ENCODE data around the gene CFAP20DC.
"Not testable (repeated sequence)": the region's sequence is repeated elsewhere in the genome, so short reads cannot be mapped to it uniquely, and the experiment has no call there.

The CFAP20DC gene

DNA sequence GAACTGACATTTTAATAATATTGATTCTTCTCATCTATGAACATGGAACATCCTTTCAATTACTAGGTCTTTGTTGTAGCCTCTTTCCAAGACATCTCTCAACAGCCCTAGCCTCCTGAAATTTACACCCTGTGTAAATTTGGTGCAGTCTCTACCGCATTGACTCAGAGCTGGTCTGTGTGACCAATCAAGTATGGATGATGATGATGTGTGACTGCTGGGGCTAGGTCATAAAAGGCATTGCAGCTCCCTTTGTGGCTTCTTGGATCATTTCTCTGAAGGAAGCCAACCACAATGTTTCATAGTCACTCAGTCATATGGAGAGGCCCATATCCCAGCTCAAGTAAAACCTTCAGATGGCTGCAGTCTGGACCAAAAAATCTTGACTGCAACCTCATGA lies 321.1 kb downstream of the CFAP20DC start:
- no peak for DNase-seq

DNA sequence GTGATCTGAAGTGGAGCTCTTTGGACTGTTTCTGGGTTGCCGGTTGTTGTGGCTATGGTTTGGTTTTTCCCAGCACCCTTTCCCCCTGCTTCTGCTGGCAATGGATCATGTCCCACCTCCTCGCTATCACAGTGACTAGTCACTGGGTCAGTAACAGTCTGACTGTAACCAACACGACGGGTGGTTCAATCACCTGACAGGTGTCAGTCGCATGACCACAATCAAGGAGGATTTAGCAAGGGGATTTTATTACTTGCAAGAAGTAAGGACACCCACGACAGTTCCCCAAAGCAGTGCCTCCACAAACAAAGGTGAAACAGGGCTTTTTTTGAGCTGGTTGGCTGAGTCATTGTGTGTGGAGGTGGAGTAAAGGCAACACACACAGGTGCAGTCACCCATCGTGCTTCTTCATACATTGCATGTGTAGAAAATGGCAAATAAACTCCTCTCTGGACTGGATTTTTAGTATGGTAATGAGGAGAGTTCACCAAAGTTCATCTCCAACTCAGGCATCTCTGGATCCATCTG lies 324.4 kb downstream of the CFAP20DC start:
- no peak for DNase-seq

DNA sequence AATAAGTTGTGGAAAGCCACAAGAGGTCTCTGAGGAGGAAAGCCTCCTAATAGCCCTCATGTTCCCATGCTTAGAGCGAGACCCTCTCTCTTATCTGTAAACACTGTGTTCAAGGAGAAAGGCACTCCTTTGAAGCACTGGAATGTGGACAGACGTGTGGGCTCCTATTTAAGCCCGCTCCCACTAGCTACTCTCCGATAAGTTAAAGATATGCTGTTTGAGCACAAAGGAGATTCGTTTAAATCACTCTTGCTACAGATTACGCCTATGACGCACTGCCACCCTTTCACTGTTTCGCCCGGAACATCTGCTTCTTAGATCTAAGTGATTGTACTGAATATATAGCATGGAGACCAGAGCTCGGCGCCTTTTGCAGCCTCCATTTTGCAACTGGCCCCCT lies 325.5 kb downstream of the CFAP20DC start:
- DNase-seq: no peak

DNA sequence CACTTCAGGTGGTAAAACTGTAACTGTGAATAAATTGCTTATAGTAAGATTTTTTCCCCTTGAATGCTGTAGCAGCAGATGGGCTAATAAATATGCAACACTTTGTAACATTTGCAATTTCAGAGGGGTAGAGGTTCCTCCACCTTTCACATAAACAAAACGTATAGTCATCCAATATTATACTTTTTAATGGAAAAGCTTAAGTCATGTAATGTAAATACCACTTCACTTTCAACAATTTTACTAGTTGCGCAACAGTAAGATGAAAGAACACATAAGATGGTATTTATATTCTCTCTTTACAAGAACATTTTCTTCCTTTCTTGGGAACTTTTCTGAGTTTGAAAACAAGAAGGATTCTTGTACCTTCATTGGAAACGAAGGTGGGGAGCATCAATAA lies 326.7 kb downstream of the CFAP20DC start:
- no peak for DNase-seq

DNA sequence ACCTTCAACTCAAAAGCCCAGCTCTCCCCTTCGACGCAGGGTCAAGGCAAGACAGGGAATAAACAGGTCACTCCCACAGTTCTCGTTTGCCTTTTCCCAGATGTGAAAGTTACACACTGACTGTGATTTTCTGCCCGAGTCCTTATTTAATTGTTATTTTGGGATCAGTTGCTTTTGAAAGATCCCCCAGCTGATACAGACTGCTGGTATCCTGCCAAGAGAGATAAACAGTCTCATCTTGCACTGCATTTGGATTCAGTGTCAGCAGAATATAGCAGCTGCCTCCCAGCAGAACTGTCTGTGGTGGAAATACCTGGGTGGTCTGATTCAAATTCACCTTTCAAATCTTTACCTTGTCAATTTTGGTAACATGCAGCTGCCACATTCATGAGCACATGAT lies 327.3 kb downstream of the CFAP20DC start:
- DNase-seq: no peak

DNA sequence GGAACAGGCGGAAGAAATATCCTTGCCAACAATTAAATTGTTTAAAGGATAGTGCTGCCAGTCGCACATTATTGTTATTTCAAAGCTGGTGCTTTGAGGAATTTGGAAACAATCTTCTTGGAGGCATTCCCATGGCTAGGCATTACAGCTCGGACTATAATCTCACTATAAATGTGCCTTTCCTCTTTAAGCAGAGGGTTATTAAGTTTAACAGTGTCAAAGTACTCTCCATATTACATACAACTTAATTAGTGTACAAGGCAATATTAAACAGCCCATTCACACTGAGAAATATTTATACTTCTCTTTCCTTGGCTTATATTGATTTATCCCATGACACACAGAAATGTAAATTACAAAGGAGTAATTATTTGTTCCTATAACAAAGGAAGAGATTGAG lies 329.3 kb downstream of the CFAP20DC start:
- DNase-seq: no peak

DNA sequence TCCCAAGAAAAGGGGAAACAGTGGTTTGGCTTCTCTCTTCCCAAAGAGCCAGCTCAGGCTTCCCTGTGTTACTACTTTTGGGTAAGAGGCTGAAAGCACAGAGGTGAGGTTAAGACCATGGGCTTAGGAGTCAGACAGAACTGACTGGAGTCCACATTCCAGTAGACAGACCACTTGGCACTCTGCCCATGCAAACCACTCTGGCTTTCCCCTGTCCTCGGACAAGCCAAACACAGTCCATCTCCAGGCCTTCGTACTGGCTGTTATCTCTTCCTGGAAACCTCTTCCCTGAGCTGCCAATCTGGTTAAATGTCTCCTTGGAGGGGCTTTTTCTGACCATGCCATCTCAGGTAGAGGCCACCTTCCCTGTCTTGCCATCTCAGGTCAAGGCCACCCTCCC lies 330.1 kb downstream of the CFAP20DC start:
- DNase-seq: no peak

DNA sequence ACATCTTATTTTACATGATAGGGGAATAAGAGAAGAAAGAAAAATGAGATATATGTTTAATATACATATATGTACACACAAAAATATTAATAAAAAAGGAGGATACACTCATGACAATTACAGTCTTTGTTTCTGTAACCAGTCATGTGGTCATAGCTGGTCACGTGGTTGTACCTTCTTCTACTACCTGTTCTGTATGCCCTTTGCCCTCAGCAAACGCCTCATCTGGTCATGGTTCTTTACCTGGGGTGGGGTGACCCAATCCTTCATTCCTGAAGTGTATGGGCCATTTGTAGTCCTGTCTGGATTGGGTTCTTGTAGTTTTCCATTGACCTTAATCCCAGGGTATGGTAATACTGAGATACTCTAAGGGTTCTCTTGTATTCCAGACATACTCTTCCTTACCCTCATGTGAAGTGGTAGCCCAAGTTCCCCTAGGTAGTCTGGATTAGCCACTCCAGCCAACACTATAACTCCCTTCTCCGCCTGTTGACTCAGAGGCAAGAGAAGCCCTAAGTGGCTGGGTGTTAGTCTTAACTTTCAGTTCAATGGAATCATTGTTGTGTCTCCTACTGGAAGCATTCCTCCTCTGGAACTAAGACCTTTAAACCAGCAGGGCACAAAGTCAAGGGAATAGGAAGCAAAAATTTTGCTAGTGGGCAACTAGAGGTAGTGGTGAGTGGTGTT lies 336.0 kb downstream of the CFAP20DC start:
- no peak for DNase-seq

DNA sequence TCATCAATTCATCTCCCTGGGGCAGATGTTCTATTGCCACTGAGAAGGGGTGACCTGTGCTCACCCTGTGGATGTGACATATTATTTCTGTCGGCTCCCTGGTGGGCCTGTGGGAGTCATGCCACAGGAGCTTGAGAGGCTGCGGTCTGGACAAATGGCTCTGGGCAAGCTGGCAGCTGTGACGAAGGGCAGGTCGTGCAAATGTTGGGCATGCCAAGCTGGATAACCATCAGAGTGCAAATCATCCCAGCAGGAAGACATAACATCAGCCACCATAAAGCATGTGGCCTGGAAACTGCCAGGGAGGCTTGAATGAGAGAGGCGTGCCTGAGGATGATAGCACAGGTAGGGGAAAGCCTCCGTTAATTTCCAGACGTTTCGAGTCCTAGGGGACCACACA lies 338.0 kb downstream of the CFAP20DC start:
- DNase-seq: no peak

DNA sequence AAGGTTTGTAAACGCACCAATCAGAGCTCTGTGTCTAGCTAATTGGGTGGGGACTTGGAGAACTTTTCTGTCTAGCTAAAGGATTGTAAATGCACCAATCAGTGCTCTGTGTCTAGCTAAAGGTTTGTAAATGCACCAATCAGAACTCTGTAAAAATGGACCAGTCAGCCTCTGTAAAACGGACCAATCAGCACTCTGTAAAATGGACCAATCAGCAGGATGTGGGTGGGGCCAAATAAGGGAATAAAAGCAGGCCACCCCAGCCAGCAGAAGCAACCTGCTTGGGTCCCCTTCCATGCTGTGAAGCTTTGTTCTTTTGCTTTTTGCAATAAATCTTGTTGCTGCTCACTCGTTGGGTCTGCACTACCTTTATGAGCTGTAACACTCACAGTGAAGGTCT lies 340.8 kb downstream of the CFAP20DC start:
- DNase-seq: not testable (repeated sequence)

DNA sequence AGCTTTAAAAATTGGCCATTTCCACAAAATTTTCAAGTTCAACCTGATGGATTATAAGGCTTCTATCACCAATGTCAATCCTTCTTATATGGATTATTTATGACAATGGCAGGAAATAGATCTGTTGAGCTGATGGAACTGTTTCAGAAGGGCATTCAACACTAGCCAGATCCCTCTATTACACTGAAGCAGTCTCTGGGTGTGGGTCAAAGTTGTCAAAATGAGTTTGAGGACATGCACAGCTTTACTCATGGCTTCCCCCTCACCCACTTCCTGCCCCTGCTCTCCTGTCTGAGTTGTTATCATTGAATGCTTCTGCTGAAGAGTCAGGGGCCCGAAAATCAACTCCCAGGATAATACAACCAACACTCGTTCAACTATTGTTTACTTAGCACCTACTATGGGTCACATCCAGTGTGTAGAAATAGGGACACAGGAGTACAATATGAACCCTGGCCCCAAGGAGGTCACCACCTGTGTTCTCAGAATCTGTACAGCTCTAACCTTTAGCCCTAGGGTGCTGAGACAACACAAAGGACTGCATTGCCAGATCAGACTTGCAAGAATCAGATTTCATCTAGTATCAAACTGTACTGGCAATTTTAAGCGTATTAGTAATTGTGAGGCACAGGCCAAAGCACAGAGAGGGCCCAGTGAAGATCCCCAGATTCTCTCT lies 341.6 kb downstream of the CFAP20DC start:
- DNase-seq: no peak

DNA sequence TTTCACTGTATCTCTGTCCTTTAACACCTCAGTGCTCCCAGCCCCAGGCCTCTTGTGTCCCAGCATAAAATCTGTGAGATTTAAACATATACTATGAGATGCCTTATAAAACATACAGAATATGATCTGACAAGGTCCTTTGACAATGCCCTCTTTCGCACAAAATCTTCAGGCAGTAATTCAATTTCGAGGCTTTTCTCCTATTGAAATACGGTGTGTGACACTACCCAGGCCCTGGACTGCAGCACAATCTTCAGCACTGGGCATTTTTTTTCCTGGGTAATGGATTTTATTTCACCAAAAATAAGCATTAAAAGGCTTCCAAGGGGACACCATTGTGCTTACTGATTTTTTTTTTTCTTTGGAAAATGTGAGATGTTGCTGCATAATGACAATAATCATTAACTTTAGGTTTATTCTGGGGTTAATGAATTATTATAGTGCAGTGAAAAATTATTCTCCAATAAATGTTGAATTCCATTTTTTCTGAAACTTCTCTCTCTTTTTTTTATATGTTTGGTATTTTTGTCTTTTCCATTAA lies 342.4 kb downstream of the CFAP20DC start:
- no peak for DNase-seq

DNA sequence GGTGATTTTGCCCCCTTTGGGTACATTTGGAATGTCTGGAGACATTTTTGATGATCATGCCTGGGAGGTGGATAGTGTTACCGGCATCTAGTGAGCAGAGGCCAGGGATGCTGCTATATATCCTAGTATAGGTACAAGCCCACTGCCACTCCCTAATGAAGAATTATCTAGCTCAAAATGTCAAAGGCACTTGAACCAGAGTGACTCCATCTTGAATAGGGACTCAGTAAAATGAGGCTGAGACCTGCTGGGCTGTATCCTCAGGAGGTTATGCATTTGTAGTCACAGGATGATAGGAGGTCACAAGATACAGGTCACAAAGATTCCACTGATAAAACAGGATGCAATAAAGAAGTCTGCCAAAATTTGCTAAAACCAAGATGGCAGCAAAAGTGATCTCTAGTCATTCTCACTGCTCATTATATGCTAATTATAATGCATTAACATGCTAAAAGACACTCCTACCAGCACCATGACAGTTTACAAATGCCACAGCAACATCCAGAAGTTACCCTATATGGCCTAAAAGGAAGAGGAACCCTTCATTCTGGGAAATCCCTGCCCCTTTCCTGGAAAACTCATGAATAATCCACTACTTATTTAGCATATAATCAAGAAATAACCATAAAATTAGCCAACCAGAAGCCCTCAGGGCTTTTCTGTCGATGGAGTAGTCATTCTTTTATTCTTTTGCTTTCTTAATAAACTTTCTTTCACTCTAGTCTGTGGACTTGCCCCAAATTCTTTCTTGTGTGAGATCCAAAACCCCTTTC lies 343.2 kb downstream of the CFAP20DC start:
- no peak for DNase-seq

DNA sequence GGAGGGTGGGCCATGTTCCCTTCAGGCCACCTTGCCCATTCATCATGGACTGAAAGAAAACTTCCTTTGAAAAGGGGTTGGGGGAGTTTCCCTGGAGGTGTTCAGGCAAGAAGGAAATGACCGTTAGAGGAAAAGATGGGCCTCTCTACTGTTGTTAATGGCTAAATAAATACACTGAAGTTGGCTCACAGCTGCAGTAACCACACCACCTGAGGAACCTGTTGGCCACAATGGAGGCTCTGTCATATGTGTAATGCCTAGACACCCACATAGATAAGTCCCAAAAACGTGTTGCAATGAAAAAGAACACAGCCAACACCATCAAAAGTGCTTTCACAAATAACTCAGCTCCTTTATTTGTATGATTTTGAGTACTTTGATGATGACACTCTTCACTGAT lies 345.1 kb downstream of the CFAP20DC start:
- DNase-seq: no peak

DNA sequence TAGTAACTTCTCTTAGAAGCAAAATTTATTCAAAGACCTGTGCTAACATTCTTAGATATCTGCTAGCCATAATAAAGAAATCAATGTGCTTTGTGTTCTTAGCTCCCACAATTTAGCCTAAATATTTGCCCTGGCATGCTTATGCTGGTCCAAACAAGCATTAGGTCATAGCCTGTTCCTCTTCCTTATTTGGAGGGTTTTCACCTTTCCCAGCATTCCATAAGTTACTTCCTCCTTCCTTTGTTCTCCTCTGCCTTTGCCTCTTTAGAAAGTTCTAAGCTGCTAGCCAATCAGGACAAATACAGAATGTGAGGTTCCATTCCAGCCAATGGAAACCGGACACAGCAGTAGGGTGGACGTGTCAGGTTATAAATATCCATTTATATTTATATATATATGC lies 345.5 kb downstream of the CFAP20DC start:
- not testable (repeated sequence) for DNase-seq

DNA sequence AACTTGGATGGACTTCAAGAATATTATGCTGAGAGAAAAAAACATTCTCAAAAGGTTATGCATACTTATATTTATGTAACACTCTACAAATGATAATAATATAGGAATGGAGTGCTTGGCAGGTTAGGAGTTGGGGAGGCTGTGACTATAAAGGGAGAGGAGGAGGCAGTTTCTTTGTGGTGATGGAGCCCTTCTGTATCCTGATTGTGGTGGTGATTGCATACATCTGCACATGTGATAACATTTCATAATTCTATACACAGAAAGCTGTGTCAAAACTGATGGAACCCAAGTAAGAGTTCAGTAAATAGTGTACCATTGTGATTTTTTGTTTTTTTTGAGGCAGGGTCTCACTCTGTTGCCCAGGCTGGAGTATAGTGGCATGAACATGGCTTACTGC lies 351.6 kb downstream of the CFAP20DC start:
- DNase-seq: no peak

DNA sequence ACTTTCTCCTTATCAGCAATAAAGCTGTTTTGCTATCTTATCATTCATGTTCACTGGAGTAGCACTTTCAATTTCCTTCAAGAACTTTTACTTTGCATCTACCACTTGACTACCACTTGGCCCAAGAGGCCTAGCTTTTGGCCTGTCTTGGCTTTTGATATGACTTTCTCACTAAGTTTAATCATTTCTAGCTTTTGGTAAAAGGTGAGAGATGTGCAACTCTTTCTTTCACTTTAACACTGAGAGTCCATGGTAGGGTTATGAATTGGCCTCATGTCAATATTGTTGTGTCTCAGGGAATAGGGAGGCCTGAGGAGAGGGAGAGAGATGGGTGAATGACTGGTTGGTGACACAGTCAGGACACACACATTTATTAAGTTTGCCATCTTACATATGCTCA lies 352.3 kb downstream of the CFAP20DC start:
- DNase-seq: no peak

DNA sequence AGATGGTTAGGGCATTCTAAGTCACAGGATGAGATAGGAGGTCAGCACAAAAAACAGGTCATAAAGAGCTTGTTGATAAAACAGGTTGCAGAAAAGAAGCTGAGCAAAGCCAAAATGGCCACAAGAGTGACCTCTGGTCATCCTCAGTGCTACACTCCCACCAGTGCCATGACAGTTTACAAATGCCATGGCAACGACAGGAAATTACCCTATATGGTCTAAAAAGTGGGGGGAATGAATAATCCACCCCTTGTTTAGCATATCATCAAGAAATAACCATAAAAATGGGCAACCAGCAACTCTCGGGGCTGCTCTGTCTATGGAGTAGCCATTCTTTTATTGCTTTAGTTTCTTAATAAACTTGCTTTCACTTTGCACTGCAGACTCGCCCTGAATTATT lies 353.0 kb downstream of the CFAP20DC start:
- DNase-seq: not testable (repeated sequence)

DNA sequence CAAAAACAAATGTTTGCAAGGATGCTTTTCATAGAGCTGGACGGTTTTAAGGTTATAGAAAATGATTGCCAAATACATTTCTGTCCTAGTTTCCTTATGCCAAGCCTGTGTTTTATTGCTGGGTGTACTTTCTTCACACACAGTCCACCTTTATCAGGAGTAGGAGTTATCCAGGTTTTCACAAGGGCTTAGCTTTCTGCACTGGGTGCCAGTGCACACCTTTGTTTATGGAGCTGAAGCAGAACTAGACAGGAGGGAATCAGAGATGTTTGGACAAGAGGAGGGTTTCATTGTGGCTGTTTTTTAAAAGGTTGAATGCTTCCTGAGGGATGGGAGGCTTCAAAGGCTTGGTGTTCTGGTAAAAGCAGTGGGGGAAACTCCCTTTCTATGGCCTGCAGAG lies 353.7 kb downstream of the CFAP20DC start:
- no peak for DNase-seq

DNA sequence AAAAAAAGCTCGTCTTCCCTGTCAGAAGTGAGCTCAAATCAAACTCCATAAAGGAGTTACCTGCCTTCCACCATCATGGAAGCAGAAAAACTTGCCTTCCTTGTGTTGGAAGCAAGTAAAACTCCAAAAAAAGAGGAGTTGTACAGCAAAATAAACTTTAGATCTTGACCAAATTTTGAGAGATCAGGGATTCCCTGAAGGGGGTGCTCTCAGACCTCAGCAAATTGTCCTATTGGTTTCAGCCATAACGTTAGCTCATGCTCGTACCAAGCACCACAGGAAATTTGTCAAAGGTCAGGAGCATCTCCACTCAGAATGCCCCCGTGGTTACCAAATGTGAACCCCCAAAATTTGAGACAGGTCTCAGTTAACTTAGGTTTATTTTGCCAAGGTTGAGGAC lies 354.5 kb downstream of the CFAP20DC start:
- not testable (repeated sequence) for DNase-seq

DNA sequence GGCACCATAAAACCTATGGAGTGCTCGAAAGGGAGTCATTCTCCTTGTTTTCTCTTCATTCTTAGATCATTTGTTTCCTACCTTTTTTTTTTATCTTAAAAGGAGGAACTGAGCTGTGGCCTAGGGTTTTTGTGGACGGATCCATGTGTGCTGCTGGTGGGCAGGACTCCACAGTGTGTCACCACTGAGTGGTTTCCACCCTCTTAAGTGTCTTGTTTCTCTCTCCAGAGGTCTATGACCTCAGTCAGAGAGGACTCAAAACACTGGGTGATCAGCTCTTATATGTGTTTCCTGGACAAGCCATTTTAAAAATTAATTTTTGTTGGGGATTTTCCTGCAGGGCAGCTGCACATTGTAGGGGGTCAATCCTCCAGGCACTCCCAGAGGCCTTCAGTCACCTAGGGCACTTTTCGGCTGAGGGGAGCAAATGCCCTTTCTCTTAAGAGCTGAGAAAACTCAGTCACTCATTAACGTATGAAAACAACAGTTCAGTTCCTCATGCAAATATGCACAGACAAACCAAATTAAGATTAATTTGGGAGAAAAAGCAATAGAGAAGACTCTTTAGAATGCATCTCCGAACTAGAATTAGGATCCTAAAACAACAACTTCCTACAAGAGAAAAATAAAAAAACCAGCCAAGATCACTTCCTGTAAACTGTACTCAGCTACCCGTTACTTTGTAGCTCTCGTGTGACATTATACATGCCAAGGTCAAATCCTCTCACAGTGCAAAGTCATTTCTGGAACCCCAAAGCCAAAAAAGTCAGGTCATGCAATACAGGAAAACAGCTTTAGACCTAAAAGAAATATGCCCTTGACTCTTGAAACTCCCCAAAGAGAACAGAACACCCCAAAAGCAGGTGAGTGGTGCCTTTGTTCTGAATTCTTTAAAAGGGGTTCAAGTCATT lies 355.6 kb downstream of the CFAP20DC start:
- DNase-seq: no peak

DNA sequence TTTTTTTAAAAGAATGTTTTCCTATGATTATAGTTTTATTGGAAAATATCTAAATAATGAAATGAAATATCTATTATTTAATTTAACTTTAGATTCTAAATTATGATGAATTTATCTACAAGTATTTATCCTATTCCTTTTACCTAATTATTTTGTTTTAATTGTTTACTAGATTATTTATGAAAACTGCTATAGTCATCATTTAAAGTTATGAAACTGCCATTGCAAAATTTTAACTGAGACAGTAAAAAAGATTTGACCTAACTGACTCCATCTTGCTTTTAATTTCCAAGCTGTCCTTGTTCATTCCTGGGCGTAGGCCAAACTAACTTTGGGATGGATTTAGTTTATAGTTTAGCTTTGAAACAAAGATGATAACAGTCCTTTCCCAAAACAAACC lies 357.3 kb downstream of the CFAP20DC start:
- DNase-seq: no peak
